ENCODE results near the gene CBL.
"Not testable (repeated sequence)": the region's sequence is repeated elsewhere in the genome, so short reads cannot be mapped to it uniquely, and the experiment has no call there.

Gene CBL

DNA sequence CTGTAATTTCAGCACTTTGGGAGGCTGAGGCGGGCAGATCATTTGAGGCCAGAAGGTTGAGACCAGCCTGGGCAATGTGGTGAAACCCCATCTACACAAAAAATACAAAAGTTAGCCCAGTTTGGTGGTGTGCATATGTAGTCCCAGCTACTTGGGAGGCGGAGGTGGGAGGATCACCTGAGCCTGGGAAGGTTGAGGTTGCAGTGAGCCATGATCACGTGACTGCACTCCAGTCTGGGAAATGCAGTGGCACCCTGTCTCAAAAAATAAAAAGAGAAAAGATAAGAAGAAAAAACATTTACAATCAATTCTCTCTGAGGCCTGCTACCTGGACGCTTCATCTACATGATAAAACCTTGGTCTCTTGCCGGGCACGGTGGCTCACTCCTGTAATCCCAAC lies 7.2 kb upstream of the CBL start:
- TF ChIP-seq, protein P1, sequence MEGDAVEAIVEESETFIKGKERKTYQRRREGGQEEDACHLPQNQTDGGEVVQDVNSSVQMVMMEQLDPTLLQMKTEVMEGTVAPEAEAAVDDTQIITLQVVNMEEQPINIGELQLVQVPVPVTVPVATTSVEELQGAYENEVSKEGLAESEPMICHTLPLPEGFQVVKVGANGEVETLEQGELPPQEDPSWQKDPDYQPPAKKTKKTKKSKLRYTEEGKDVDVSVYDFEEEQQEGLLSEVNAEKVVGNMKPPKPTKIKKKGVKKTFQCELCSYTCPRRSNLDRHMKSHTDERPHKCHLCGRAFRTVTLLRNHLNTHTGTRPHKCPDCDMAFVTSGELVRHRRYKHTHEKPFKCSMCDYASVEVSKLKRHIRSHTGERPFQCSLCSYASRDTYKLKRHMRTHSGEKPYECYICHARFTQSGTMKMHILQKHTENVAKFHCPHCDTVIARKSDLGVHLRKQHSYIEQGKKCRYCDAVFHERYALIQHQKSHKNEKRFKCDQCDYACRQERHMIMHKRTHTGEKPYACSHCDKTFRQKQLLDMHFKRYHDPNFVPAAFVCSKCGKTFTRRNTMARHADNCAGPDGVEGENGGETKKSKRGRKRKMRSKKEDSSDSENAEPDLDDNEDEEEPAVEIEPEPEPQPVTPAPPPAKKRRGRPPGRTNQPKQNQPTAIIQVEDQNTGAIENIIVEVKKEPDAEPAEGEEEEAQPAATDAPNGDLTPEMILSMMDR (IDR thresholded peaks at IDR 0.05; ENCODE audit: extremely low read depth, insufficient read depth, missing control alignments) = no peak
- in situ Hi-C loops (cut with MboI; ENCODE audit: low pct_unique_long_range_greater_than_20kb, low sequenced_read_pairs, unreplicated experiment) = no loop called here
- DNase-seq (ENCODE audit: low spot score) = no peak

DNA sequence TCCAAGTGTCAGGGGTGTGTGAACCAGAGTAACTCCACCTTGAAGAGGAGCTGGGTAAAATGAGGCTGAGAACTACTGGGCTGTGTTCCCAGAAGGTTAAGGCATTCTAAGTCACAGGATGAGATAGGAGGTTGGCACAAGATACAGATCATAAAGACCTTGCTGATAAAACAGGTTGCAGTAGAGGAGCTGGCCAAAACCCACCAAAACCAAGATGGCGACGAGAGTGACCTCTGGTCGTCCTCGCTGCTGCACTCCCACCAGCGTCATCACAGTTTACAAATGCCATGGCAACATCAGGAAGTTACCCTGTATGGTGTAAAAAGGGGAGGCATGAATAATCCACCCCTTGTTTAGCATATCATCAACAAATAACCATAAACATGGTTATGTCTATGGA lies 4.9 kb upstream of the CBL start:
- in situ Hi-C loops (cut with MboI; ENCODE audit: low pct_unique_long_range_greater_than_20kb, low sequenced_read_pairs, unreplicated experiment); DNase-seq (ENCODE audit: low spot score): not testable (repeated sequence)

DNA sequence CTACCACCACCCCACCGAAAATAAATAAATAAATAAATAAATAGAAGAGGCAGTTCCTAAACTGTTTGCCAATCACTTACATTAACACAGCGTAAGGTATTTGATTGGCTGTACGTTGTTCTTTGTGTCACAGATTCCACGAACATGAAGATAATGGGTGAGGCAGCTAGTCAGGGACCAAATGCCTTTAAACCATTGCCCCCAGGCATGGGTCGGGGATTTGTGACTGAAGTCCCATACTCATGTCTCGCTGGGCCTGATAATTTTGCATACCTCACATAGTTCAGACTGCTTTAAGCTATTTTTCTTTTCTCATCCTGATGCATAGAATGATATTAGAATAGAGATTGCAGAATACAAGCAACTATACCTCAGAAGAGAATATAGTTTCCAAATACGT lies 3.6 kb upstream of the CBL start:
- TF ChIP-seq, protein P1 (IDR thresholded peaks at IDR 0.05; ENCODE audit: extremely low read depth, insufficient read depth, missing control alignments) = no peak
- DNase-seq (ENCODE audit: low spot score) = no peak
- in situ Hi-C loops (cut with MboI; ENCODE audit: low pct_unique_long_range_greater_than_20kb, low sequenced_read_pairs, unreplicated experiment) = no loop called here

DNA sequence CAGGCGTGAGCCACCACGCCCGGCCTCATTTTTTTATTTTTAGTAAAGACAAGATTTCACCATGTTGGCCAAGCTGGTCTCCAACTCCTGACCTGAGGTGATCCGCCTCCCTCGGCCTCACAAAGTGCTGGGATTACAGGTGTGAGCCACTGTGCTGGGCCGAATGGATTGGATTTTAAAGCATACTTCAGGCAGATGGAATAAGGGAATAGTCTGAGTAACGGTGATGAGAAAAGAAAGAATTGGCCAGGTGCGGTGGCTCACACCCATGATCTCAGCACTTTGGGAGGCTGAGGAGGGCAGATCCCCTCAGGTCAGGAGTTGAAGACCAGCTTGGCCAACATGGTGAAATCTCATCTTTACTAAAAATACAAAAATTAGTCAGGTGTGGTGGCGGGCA lies 2.1 kb upstream of the CBL start:
- in situ Hi-C loops (cut with MboI; ENCODE audit: low pct_unique_long_range_greater_than_20kb, low sequenced_read_pairs, unreplicated experiment) = no loop called here
- TF ChIP-seq, protein P1 (IDR thresholded peaks at IDR 0.05; ENCODE audit: extremely low read depth, insufficient read depth, missing control alignments) = no peak
- DNase-seq (ENCODE audit: low spot score) = no peak

DNA sequence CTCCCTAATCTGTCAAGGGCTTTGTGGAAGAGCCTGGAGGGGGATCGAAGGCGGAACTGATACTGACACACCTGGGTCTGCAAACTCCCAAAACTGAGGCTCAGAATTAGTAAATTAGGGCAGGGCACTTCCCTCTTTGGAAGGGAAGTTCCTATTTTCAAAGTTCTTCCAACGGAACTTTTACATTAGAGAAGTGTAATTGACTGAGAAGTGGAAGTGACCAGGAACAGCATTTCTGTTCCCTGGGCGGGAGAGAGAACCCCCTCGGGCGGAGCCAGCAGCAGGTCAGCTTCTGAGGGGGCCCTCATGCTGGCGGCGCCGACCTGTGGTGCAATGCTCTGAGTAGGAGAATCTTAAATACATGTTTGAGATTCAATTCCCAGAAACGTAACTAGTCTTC lies 1.1 kb upstream of the CBL start:
- in situ Hi-C loops (cut with MboI; ENCODE audit: low pct_unique_long_range_greater_than_20kb, low sequenced_read_pairs, unreplicated experiment) = no loop called here
- DNase-seq (ENCODE audit: low spot score) = peak; percentile 30
- TF ChIP-seq, protein P1 (IDR thresholded peaks at IDR 0.05; ENCODE audit: extremely low read depth, insufficient read depth, missing control alignments) = no peak

DNA sequence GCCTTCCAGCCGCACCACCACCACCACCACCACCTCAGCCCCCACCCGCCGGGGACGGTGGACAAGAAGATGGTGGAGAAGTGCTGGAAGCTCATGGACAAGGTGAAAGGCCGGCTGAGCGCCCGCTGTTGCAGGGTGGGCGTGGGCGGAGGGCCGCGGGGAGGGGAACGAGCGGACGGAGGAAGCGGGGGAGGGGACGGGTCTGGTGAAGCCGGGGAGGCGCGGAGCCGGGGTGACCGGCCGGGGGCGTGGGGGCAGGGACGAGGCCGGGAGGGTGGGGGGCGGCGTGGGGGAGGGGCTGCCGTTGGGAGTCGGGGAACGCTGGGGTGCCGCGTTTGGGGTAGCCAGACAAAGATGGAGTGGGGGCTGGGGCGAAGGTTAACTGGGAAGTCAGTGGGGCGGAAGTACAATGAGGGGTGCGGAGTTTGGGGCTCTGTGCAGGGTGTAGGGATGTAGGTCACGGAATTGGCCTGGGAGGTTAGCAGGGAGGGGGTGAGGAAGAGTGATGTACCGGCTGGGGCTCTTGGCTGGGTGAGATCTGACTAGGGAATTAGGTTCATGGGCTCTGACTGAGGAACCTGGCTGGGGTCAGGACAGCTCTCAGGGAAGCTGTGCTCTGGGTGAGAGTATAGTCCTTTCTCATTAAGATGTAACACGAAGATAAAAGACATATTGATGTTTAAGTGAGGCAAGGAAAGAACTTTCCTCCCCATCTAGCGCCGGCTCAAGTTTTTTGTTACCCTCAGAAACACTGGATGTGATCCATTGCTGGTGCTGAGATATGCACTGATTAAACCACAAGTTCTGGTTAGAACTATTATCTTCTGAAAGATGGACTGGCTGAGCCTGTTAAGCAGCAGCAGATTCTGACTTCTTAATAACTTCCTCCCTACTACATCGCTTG lies 624 bp downstream of the CBL start:
- TF ChIP-seq, protein P1 (IDR thresholded peaks at IDR 0.05; ENCODE audit: extremely low read depth, insufficient read depth, missing control alignments) = no peak
- peak; percentile 79 for DNase-seq (ENCODE audit: low spot score)
- in situ Hi-C loops (cut with MboI; ENCODE audit: low pct_unique_long_range_greater_than_20kb, low sequenced_read_pairs, unreplicated experiment) = no loop called here

DNA sequence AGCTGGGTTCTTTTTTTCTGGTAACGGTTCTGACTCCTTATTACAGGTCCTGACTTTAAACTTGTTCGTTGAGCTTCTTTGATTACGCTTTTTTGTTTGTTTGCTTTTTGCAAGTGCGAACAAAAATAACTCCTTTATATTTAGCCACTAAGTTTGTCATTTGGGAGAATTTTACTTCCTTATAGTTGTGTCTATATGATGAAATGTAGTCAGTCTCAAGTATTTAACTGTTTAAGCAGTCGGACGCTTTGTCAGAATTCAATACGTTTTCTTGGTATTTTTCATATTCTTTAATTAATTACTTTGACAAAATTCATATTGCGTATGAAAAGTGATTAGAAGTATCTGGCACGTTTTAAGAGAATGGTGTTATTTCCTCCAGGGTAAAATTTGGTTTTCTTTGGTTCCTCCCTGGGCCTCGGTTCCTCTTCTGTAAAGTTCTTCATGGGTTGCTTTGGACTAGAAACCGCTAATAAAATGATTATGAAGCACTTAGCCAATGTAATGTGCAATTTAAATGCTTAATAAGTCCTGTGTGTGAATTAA lies 1.3 kb downstream of the CBL start:
- DNase-seq (ENCODE audit: low spot score) = no peak
- in situ Hi-C loops (cut with MboI; ENCODE audit: low pct_unique_long_range_greater_than_20kb, low sequenced_read_pairs, unreplicated experiment) = no loop called here
- TF ChIP-seq, protein P1 (IDR thresholded peaks at IDR 0.05; ENCODE audit: extremely low read depth, insufficient read depth, missing control alignments) = no peak

All from GM13977 (cell line).